AG04449 (cell line): ENCODE measurements around the gene TNKS1BP1.

Experiments
- CTCF ChIA-PET: fragments of 350-600 bp; formaldehyde crosslinking; extraction: SDS; loops from one replicate; lab custom pipeline; 2021; ENCODE audit warnings: antibody characterized with exemption; lab: Yijun Ruan, JAX
- POLR2A ChIA-PET: fragments of 400-600, 350-600 bp; formaldehyde crosslinking; extraction: SDS; loops from one replicate; lab custom pipeline; 2020; ENCODE audit warnings: antibody characterized with exemption, inconsistent platforms; lab: Yijun Ruan, JAX
- DNase-seq: peaks from one replicate; pipeline ENCODE4 v3.0.0-alpha.2; 2010; ENCODE audit warnings: low read depth, low spot score
- H3K4me3 ChIP-seq: 2 replicates; pipeline ENCODE4 v1.5.1; 2011; ENCODE audit warnings: low read depth, mild to moderate bottlenecking, control low read depth, low read length
- TF ChIP-seq, protein P1 (sequence below): IDR thresholded peaks from one replicate; pipeline ENCODE4 v1.5.1; 2011; ENCODE audit warnings: mild to moderate bottlenecking, moderate library complexity, low read length, control low read depth, inconsistent platforms; ENCODE audit not compliant: insufficient read depth; ENCODE audit errors: missing control alignments

TNKS1BP1 gene

GRCh38 chr11:57356268-57356667 is 31.5 kb upstream of the TNKS1BP1 start:
- TF ChIP-seq, protein P1, sequence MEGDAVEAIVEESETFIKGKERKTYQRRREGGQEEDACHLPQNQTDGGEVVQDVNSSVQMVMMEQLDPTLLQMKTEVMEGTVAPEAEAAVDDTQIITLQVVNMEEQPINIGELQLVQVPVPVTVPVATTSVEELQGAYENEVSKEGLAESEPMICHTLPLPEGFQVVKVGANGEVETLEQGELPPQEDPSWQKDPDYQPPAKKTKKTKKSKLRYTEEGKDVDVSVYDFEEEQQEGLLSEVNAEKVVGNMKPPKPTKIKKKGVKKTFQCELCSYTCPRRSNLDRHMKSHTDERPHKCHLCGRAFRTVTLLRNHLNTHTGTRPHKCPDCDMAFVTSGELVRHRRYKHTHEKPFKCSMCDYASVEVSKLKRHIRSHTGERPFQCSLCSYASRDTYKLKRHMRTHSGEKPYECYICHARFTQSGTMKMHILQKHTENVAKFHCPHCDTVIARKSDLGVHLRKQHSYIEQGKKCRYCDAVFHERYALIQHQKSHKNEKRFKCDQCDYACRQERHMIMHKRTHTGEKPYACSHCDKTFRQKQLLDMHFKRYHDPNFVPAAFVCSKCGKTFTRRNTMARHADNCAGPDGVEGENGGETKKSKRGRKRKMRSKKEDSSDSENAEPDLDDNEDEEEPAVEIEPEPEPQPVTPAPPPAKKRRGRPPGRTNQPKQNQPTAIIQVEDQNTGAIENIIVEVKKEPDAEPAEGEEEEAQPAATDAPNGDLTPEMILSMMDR, result no peak
- ChIA-PET CTCF (interaction anchor here (0.6 to 5.7 kb wide), 6 partner anchors 9 to 1156 kb away, joined by 3 to 40 read pairs (median 4); no protein-coding TSS in a partner anchor), POLR2A (no interaction called here)

GRCh38 chr11:57354699-57355098 is 29.9 kb upstream of the TNKS1BP1 start:
- ChIA-PET CTCF (interaction anchor here (5.7 kb wide), 1 partner anchor 7 kb away, joined by 40 read pairs; no protein-coding TSS in a partner anchor), POLR2A (no interaction called here)
- no peak for DNase-seq
- TF ChIP-seq, protein P1, result no peak
- no peak overlapping the region for H3K4me3 ChIP-seq

More at GRCh38 chr11:57356268-57356667, 31.5 kb upstream of the TNKS1BP1 start:
- H3K4me3 ChIP-seq, result no peak overlapping the region
- no peak for DNase-seq

- ChIA-PET CTCF (interaction anchor here (1.0 to 10.0 kb wide), 4 partner anchors 17 to 214 kb away, joined by 3 to 161 read pairs (median 6); partner anchors contain the start of genes TIMM10 and UBE2L6), POLR2A (no interaction called here)
These were observed 29.1 kb upstream of the TNKS1BP1 start for GRCh38 chr11:57353852-57354251.

DNA sequence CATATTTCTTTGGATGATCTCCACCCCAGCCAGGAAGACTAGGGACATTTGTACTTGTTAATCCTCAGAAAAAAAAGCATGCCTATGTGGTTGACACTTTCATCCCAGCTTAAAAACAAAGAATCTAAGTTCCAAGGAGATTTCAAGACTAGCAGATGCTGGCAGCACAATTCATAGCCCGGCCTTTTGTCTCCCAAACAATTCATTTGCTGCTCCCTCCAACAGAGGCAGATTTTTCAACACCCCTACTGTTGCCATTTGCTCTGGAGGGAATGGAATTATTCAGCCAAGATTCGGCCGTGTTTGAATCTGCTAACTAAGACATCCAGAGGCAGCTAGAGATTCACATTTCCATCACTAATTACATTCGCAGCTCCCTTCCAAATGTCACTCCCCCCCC is 28.7 kb upstream of the TNKS1BP1 start:
- no peak for DNase-seq
- ChIA-PET CTCF (interaction anchor here (0.8 to 10.0 kb wide), 13 partner anchors 11 to 1160 kb away, joined by 3 to 161 read pairs (median 4); partner anchors contain the start of genes TIMM10 and UBE2L6), POLR2A (no interaction called here)
- H3K4me3 ChIP-seq, result no peak overlapping the region
- TF ChIP-seq, protein P1, result no peak

More at GRCh38 chr11:57353852-57354251, 29.1 kb upstream of the TNKS1BP1 start:
- H3K4me3 ChIP-seq, result no peak overlapping the region
- TF ChIP-seq, protein P1, result no peak
- no peak for DNase-seq

- ChIA-PET CTCF (interaction anchor here (0.8 to 10.0 kb wide), 18 partner anchors 8 to 1160 kb away, joined by 3 to 161 read pairs (median 4); partner anchors contain the start of genes SLC43A1, TIMM10 and UBE2L6), POLR2A (no interaction called here)
- TF ChIP-seq, protein P1, result no peak
- DNase-seq, result no peak
- H3K4me3 ChIP-seq, result no peak overlapping the region
These were observed 28.3 kb upstream of the TNKS1BP1 start for GRCh38 chr11:57353036-57353435.

DNA sequence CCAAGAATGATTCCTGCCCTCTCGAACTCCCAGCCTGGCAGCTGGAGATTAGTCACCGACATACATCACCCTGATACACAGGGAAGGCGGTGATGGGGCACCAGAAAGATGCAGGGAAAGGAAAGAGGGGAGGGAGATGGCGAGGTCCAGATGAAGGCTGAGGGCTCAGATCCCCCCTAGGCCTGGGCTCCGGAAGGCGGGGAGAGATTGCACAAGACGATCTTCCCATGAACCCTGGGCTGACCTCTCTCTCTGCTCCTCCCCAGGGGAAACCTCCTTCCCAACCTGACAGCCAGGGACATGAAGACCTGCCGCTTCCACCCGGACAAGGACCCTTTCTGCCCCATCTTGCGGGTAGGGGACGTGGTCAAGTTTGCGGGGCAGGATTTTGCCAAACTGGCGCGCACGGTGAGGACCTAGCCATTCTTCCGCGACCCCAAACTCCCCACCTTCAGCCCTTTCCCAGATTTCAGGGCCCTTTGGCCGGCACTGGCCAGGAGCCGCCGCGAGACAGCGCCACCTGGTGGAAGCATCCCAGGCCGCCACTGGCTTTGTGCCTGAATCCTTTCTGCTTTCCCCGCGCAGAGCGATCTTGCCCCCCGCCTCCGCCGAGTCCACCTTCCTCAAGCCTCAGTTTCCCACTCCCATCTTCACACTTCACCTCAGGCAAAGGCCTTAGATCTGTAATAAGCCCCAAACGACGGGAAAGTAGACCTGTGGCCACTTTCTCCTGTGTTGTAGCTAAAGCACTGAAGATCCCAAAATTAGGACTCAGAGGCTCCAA is 24.9 kb upstream of the TNKS1BP1 start:
- CTCF ChIA-PET, result interaction anchor here (0.7 to 10.0 kb wide), 15 partner anchors 8 to 510 kb away, joined by 3 to 161 read pairs (median 8); partner anchors contain the start of genes P2RX3, TIMM10 and TNKS1BP1
- DNase-seq, result no peak
- TF ChIP-seq, protein P1, result peak; percentile 94
- POLR2A ChIA-PET, result interaction anchor here (0.6 kb wide), 1 partner anchor 488 kb away, joined by 3 read pairs; no protein-coding TSS in a partner anchor
- H3K4me3 ChIP-seq, result no peak overlapping the region
